Ovary (tissue), 9 donors: ENCODE data around the gene ABI3BP. TPM values are rescaled to one million over a fixed set of nuclear protein-coding genes. Genes with fewer than 3 reads are reported as not detected.

ENCODE experiments used
- DNase-seq, 5 donors: peaks; one replicate each; pipeline ENCODE4 v3.0.0-alpha.2; 2019 to 2020
- H3K27ac ChIP-seq, 2 donors: fragments of 200-600 bp; one replicate each; pipeline versions ENCODE4 v1.5.1 to v1.8.0; 2019 to 2022
- H3K27me3 ChIP-seq: fragments of 200-600 bp; one replicate; pipeline ENCODE4 v1.8.0; 2022
- H3K36me3 ChIP-seq: fragments of 200-600 bp; sonication (generic); one replicate; pipeline ENCODE4 v1.5.1; 2019
- H3K4me1 ChIP-seq: one replicate; pipeline ENCODE4 v1.8.1; 2013; ENCODE audit warnings: mild to moderate bottlenecking, moderate library complexity; ENCODE audit not compliant: insufficient read depth
- H3K4me3 ChIP-seq: fragments of 200-600 bp; sonication (generic); one replicate; pipeline ENCODE4 v1.5.1; 2017
- H3K9me3 ChIP-seq, 2 donors: fragments of 200-600 bp in 1 of 2; sonication (generic) in 1 of 2; one replicate each; pipeline versions ENCODE4 v1.5.1 to v1.8.1; 2013 to 2019; ENCODE audit warnings: mild to moderate bottlenecking in 1 of 2, moderate library complexity in 1 of 2
- EP300 ChIP-seq: sonication (generic); formaldehyde crosslinking; IDR thresholded peaks from one replicate; pipeline ENCODE4 v1.6.1; 2017; ENCODE audit warnings: antibody characterized with exemption
- POLR2A ChIP-seq: fragments of 450-650 bp; IDR thresholded peaks from one replicate; pipeline ENCODE4 v1.6.1; 2017; ENCODE audit warnings: antibody characterized with exemption, mild to moderate bottlenecking, moderate library complexity
- WGBS, 3 donors: extraction: QIAGEN DNeasy Blood & Tissue Kit in 1 of 3; methylation state at CpG; one replicate each; pipeline versions ENCODE4 v1.1.5 to v1.1.7; 2013 to 2017; 5-methylcytosine and 5-hydroxymethylcytosine counted together
- intact Hi-C, 4 donors: fragments of 100-400 bp; cut with DNase I; formaldehyde crosslinking; loops; one replicate each; pipeline versions ENCODE4 v1.11.0 to v1.15.1; 2022 to 2023
- polyA plus RNA-seq, 2 donors: library from polyadenylated mRNA; stranded (reverse); fragments of 200-250 nt in 1 of 2; fragments of 350-450 nt in 1 of 2; fragmentation: Illumina TruSeq in 1 of 2; extraction: RNeasy Lipid Tissue Mini Kit (QIAGEN cat#74804) in 1 of 2; gene quantifications; one replicate each; pipeline ENCODE4 v1.2.3, GENCODE V29; 2013 to 2014
- total RNA-seq, 7 donors: library from RNA; depleted of rRNA in 2 of 7; stranded (reverse); fragments of >200 nt in 2 of 7; fragmentation: NEBNext Ultra II Directional in 3 of 7; extraction: Animal tissue kit (Norgen Biotek cat#: 25700) in 3 of 7; gene quantifications; one replicate each; pipeline versions ENCODE4 v1.1.0 to v1.2.4, GENCODE V29; 2016 to 2023
- TF ChIP-seq, protein P1 (sequence below), 3 donors: fragments of 450-650 bp in 2 of 3; fragments of 200-600 bp in 1 of 3; IDR thresholded peaks; one replicate each; pipeline versions ENCODE4 v1.5.1 to v1.8.0; 2016 to 2022; ENCODE audit warnings: antibody characterized with exemption in 3 of 3, mild to moderate bottlenecking in 1 of 3
- donor health status: DM: no; HTN: no; CAD: no; lungs with moderate emphysema.
- donor health status: DM: no; HTN: no; CAD: no.
- donor health status: Bipolar disorder and iron deficiency.
- donor health status: DM: yes; HTN: yes; CAD: no.
- donor health status: DM: no; HTN: no; CAD: no.
- donor health status: DM: yes; HTN: yes; CAD: no.

The ABI3BP gene
- total and polyA plus RNA-seq, 9 donors, result 31.1 to 229 (median 84.1) TPM

DNA sequence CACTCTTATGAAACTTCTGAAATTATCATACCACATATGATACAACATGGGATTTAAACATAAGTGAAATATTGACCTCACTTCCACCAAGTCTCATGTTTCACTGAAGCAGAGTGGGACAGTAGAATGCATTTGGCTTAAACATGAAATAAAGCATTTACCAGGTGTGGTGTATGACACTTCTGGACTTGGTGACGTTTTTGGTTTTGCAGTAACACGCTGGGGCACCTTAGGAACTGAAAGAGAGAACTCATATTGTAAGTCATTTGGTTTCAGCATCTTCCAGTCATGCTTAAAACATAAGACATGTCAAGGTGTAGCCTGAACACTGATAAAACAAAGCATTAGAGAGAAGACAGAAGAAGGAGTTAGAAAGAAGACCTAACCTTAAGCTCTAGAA lies 188.6 kb downstream of the ABI3BP start:
- 83 to 88% (median 84%) methylated on average over 2 of the region's 2 CpGs for WGBS, 3 donors
- no peaks in the 10 kb centered on the region for H3K4me1 ChIP-seq
- H3K4me3 ChIP-seq, result no peak overlapping the region
- no peaks in the 10 kb centered on the region for H3K9me3 ChIP-seq
- no peaks in the 10 kb centered on the region for H3K27me3 ChIP-seq
- no peaks in the 10 kb centered on the region for H3K36me3 ChIP-seq
- intact Hi-C loops, result no loop called here
- no peak for DNase-seq
- TF ChIP-seq POLR2A (no peak), EP300 (no peak)
- TF ChIP-seq, protein P1, sequence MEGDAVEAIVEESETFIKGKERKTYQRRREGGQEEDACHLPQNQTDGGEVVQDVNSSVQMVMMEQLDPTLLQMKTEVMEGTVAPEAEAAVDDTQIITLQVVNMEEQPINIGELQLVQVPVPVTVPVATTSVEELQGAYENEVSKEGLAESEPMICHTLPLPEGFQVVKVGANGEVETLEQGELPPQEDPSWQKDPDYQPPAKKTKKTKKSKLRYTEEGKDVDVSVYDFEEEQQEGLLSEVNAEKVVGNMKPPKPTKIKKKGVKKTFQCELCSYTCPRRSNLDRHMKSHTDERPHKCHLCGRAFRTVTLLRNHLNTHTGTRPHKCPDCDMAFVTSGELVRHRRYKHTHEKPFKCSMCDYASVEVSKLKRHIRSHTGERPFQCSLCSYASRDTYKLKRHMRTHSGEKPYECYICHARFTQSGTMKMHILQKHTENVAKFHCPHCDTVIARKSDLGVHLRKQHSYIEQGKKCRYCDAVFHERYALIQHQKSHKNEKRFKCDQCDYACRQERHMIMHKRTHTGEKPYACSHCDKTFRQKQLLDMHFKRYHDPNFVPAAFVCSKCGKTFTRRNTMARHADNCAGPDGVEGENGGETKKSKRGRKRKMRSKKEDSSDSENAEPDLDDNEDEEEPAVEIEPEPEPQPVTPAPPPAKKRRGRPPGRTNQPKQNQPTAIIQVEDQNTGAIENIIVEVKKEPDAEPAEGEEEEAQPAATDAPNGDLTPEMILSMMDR (IDR thresholded peaks at IDR 0.05), result no peak
- no peak overlapping the region for H3K27ac ChIP-seq

DNA sequence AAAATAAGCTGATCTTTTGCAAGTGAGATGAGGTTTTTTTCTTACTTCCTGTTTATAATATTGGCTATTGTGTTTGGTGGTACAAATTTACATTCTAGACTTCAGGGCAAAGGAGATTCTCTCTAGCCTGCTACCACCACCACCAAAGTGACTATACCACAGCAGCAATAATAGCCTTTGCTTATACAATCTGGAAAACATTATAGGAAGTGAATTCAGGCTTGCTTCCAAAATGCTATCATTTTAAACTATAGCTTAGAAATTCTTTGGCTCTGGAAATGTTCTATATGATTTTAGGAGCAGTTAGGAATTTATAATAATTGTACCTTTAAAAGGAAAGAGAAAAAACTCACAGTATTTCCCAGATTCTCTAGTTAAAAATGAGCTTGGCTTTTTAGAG lies 189.5 kb downstream of the ABI3BP start:
- no peak overlapping the region for H3K27ac ChIP-seq
- TF ChIP-seq POLR2A, result no peak
- TF ChIP-seq EP300, result no peak
- TF ChIP-seq, protein P1 (IDR thresholded peaks at IDR 0.05), result no peak
- H3K27me3 ChIP-seq, result no peaks in the 10 kb centered on the region
- H3K36me3 ChIP-seq, result no peaks in the 10 kb centered on the region
- intact Hi-C loops, result no loop called here
- H3K4me1 ChIP-seq, result no peaks in the 10 kb centered on the region
- no peaks in the 10 kb centered on the region for H3K9me3 ChIP-seq
- H3K4me3 ChIP-seq, result no peak overlapping the region
- no peak for DNase-seq

DNA sequence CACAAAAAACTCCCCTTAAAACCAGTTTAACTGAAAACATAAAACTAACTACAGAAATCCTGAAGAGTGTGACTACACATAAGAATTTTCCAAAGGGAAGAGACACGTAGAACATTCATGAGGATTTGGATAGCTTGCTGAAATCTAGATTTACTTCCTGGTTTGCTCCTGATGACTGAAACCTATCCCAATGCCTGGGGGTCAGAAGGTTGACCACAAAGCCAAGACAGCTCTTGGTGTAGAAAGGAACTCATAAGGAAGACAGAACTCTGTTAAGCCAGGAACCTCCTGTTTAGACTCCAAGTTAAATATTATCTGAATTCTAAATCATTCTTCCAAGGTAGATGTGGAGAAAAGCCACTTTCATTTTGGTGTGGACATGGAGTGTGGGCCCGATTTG lies 191.1 kb downstream of the ABI3BP start:
- Histone ChIP-seq H3K4me3 (no peak overlapping the region), H3K36me3 (no peaks in the 10 kb centered on the region), H3K27me3 (no peaks in the 10 kb centered on the region), H3K4me1 (no peaks in the 10 kb centered on the region), H3K27ac (no peak overlapping the region), H3K9me3 (no peaks in the 10 kb centered on the region)
- no peak for TF ChIP-seq EP300
- no peak for TF ChIP-seq POLR2A
- TF ChIP-seq, protein P1 (IDR thresholded peaks at IDR 0.05), result no peak
- 93 to 96% (median 94%) methylated on average over 2 of the region's 2 CpGs for WGBS, 3 donors
- intact Hi-C loops, result no loop called here
- DNase-seq, result no peak

DNA sequence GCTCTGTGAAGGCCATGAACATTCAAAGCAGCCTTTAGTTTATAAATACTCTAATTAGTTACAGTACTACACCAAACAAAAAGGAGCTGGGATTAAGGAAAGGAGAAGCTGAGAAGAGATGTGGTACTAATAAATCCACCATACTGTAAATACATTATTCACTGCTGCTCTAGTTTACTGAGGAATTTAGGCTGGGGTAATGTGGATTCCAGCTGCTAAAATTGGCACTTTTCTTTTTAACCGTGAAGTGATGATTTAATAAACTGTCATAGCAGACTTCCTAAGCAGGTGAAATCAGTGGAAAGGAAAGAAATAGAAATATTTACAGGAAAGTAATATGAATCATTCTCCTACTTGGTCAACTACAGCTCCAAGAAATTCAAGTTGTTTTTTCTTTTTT lies 195.2 kb downstream of the ABI3BP start:
- intact Hi-C loops, result no loop called here
- WGBS, 3 donors, result 16 to 31% (median 30%) methylated on average over 1 of the region's 1 CpG

More for the DNA sequence above, 195.2 kb downstream of the ABI3BP start:
- TF ChIP-seq POLR2A (no peak), EP300 (no peak)
- TF ChIP-seq, protein P1 (IDR thresholded peaks at IDR 0.05), result no peak
- Histone ChIP-seq H3K27me3 (no peaks in the 10 kb centered on the region), H3K9me3 (no peaks in the 10 kb centered on the region), H3K27ac (no peak overlapping the region), H3K36me3 (no peaks in the 10 kb centered on the region), H3K4me3 (no peak overlapping the region), H3K4me1 (no peaks in the 10 kb centered on the region)
- no peak for DNase-seq
